GM19193 (cell line): ENCODE results near the gene COL9A3.
A peak's percentile ranks its signal among the peaks of the same experiment; 100 is the strongest.

ENCODE experiments used
- POLR2A ChIP-seq: IDR thresholded peaks from 4 replicates; pipeline ENCODE4 v1.6.1; 2011; ENCODE audit not compliant: insufficient read depth, insufficient read length; ENCODE audit errors: extremely low read depth

Gene COL9A3

GRCh38 chr20:62790075-62790474, 26.8 kb upstream of the COL9A3 start:
- no peak for TF ChIP-seq POLR2A

- no peak for TF ChIP-seq POLR2A
These were observed 25.3 kb upstream of the COL9A3 start for GRCh38 chr20:62791301-62792181.

- no peak for TF ChIP-seq POLR2A
These were observed 24.5 kb upstream of the COL9A3 start for GRCh38 chr20:62792182-62792939.

- no peak for TF ChIP-seq POLR2A
These were observed 23.7 kb upstream of the COL9A3 start for GRCh38 chr20:62792940-62793756.

GRCh38 chr20:62793757-62794006, 23.2 kb upstream of the COL9A3 start:
- TF ChIP-seq POLR2A = no peak

- peak; percentile 74 for TF ChIP-seq POLR2A
These were observed 22.7 kb upstream of the COL9A3 start for GRCh38 chr20:62794007-62794724.

GRCh38 chr20:62795023-62795761, 21.7 kb upstream of the COL9A3 start:
- TF ChIP-seq POLR2A = no peak

GRCh38 chr20:62796699-62797491, 20.0 kb upstream of the COL9A3 start:
- TF ChIP-seq POLR2A = no peak

GRCh38 chr20:62797671-62798532, 18.9 kb upstream of the COL9A3 start:
- TF ChIP-seq POLR2A = no peak

- TF ChIP-seq POLR2A = no peak
These were observed 17.8 kb upstream of the COL9A3 start for GRCh38 chr20:62799036-62799435.

- no peak for TF ChIP-seq POLR2A
These were observed 17.4 kb upstream of the COL9A3 start for GRCh38 chr20:62799459-62799858.

GRCh38 chr20:62799873-62800272, 17.0 kb upstream of the COL9A3 start:
- TF ChIP-seq POLR2A = no peak
